ENCODE results near the gene FANCC.
A peak's percentile ranks its signal among the peaks of the same experiment; 100 is the strongest.
"Not testable (repeated sequence)": the region's sequence is repeated elsewhere in the genome, so short reads cannot be mapped to it uniquely, and the experiment has no call there.

FANCC gene

DNA sequence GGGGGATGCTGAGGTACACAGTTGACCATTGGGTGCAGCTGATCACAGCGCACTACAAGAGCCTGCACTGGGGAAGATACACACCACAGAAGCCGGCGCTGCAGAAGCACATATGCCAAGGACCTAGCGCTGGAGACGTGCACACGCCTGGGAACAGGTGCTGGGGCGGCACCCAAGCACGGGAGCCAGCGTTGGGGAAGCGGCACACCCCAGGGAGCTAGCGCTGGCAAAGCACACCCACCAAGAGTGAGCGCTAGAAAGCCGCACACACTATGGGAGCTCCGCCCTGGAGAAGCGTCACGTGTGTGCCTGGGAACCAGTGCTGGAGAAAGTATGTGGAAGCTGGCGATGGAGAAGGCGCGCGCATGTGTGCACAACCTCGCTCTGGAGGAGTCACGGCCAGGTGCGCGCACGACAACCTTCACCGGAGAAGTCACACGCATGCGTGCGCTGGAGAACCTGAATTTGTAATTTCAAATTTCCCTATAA lies 4.5 kb downstream of the FANCC start:
- Mint-ChIP-seq H3K27ac (no peak overlapping the region), H3K4me3 (peak overlapping the region; percentile 76 to 81), H3K4me1 (peaks cover 15 to 37% of the 10 kb centered on the region in 2 donors), H3K27me3 (peaks cover 11% of the 10 kb centered on the region in 2 donors), H3K36me3 (no peaks in the 10 kb centered on the region), H3K9me3 (no peaks in the 10 kb centered on the region)
- no peak for DNase-seq
- no peak for ATAC-seq (replicated peaks)

DNA sequence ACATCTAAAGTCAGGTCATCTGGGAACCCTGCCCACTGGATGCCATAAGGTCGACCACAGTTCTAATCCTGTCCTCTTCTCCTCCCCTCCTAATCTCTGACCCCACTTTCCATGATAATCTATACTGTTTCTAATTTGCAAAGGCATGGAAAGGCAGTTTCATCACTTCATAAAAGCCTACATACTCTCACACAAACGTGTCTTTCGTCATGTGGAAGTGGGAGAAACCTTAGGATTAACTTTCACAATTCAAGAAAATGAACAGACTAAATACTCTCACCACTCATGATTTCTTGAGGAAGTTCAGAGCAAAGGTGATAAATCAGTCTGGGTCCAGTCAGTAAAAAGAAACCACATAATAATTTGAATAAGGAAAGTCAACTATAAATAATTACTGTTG lies 5.5 kb downstream of the FANCC start:
- no peak for DNase-seq
- Mint-ChIP-seq H3K9me3 (no peaks in the 10 kb centered on the region), H3K27me3 (peaks cover 11% of the 10 kb centered on the region in 2 donors), H3K27ac (no peak overlapping the region), H3K36me3 (no peaks in the 10 kb centered on the region), H3K4me3 (no peak overlapping the region), H3K4me1 (peaks cover 15 to 37% of the 10 kb centered on the region in 2 donors)
- ATAC-seq (replicated peaks) = no peak

DNA sequence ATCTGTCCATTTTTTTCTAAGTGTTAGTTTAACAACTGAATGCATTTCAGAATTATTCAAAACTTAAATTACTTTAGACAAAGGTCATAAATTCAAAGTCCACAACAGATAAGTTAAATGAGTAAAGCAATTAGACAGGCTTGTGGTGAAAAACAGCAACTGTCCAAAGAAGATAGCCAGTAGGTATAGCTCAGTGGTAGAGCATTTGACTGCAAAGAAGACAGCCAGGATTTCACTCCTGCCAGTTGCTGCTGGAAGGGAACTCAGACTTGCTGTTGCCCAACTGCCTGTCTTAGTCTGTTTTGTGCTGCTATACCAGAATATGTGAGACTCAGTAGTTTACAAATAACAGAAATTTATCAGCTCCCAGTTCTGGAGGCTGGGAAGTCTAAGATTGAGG lies 10.0 kb downstream of the FANCC start:
- ATAC-seq (replicated peaks) (no peak), DNase-seq (no peak)
- Mint-ChIP-seq H3K4me1 (peaks cover 9 to 15% of the 10 kb centered on the region in 2 donors), H3K36me3 (peaks cover 0 to 2% of the 10 kb centered on the region in 2 donors), H3K27me3 (peaks cover 3 to 4% of the 10 kb centered on the region in 2 donors), H3K9me3 (peaks cover 0 to 2% of the 10 kb centered on the region in 2 donors), H3K27ac (no peak overlapping the region), H3K4me3 (no peak overlapping the region)

DNA sequence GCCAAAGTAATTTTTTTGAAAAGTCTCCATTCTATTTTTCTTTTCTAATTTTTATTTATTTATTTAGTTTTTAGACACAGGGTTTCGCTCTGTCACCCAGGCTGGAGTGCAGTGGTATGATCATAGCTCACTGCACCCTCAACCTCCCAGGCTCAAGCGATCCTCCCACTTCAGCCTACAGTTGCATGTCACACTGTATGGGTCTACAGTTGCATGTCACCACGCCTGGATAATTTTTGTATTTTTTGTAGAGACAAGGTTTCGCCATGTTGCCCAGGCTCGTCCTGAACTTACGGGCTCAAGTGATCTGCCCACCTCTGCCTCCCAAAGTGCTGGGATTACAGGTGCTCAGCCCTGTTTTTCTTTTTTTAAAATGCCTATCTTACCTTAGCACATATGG lies 10.7 kb downstream of the FANCC start:
- no peak overlapping the region for H3K27ac Mint-ChIP-seq
- H3K27me3 Mint-ChIP-seq = no peaks in the 10 kb centered on the region
- H3K36me3 Mint-ChIP-seq = peaks cover 0 to 2% of the 10 kb centered on the region in 2 donors
- H3K4me3 Mint-ChIP-seq = no peak overlapping the region
- peaks cover 5 to 13% of the 10 kb centered on the region in 2 donors for H3K4me1 Mint-ChIP-seq
- H3K9me3 Mint-ChIP-seq = peaks cover 0 to 2% of the 10 kb centered on the region in 2 donors
- DNase-seq (no peak), ATAC-seq (replicated peaks) (no peak)

DNA sequence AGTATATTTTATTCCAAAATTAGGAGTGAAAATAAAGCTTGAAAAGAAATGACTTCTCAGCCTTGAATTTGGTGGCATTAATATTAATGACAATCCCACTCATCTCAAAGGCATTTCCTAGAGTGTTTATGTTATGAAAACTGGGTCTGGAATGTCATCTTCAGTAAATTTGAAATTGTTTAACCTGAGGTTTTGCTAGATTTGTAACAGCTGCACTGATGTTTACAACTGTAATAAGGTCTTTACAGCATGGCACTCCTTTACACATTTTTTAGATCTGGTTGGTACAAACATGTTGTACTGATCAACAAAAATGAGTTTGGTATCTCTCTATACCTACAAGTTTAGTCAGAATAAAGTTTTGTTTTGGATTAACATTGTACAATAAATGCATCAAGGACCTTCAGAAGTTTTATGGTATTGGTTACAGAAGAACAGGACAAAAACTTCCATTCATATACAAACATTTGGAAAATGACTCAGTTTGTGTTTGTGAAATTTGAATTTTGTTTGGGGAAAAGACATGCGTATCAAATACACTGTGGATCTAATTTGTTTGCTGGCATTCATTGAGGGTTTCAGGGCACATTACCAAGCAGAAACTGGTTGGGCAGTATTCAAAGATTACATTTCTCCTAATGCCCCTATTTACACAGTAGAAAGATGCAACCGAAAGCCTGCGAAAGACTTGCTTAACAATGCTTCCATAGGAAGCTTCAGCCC lies 11.6 kb downstream of the FANCC start:
- Mint-ChIP-seq H3K36me3 (peaks cover 0 to 2% of the 10 kb centered on the region in 2 donors), H3K4me1 (peaks cover 6 to 14% of the 10 kb centered on the region in 2 donors), H3K27ac (no peak overlapping the region), H3K9me3 (peaks cover 0 to 2% of the 10 kb centered on the region in 2 donors), H3K4me3 (no peak overlapping the region), H3K27me3 (no peaks in the 10 kb centered on the region)
- ATAC-seq (replicated peaks) (no peak), DNase-seq (no peak)

DNA sequence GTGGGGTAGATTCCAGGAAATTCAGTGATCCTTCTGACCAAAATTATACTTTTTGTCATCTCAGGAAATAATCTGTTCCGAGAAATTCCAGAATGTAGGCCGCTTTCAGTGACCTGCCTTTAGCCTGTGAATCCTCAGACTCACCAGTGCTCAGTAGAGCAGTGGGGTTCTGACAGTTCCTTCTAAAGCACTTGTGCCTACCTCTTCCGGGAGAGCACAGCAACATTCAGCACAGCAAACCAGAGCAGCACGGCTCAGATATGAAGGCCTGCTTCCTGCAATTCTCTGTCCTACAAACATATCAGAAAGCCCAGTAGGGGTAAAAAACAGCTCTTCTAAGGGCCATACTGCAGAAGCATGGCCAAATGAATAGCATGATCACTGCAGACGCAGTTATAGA lies 15.0 kb downstream of the FANCC start:
- peaks cover 0 to 2% of the 10 kb centered on the region in 2 donors for H3K36me3 Mint-ChIP-seq
- peaks cover 7 to 19% of the 10 kb centered on the region in 2 donors for H3K4me1 Mint-ChIP-seq
- ATAC-seq (replicated peaks) (no peak), DNase-seq (no peak)
- H3K4me3 Mint-ChIP-seq = no peak overlapping the region
- H3K27me3 Mint-ChIP-seq = no peaks in the 10 kb centered on the region
- no peak overlapping the region for H3K27ac Mint-ChIP-seq
- H3K9me3 Mint-ChIP-seq = peaks cover 0 to 2% of the 10 kb centered on the region in 2 donors

DNA sequence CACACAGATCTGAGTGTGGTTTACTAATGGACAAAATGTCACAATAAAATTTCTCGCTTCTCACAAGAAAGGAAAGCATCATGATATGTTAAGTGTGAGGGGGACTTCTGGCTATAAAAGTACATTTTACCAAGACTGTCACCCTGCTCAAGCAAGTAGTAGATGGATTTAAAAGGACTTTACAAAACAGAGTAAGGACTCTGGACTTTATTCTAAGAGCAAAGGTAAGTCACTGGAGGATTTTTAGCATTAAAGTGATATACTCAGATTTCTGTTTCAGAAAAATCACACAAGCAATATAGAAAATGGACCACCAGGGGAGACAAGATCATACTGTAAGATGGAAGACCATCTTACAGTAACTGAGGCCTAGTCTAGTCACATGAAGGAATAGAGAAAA lies 19.7 kb downstream of the FANCC start:
- Mint-ChIP-seq H3K4me1 (peaks cover 2 to 6% of the 10 kb centered on the region in 2 donors), H3K27ac (no peak overlapping the region), H3K36me3 (no peaks in the 10 kb centered on the region), H3K9me3 (no peaks in the 10 kb centered on the region), H3K4me3 (no peak overlapping the region), H3K27me3 (no peaks in the 10 kb centered on the region)
- DNase-seq (no peak), ATAC-seq (replicated peaks) (no peak)

DNA sequence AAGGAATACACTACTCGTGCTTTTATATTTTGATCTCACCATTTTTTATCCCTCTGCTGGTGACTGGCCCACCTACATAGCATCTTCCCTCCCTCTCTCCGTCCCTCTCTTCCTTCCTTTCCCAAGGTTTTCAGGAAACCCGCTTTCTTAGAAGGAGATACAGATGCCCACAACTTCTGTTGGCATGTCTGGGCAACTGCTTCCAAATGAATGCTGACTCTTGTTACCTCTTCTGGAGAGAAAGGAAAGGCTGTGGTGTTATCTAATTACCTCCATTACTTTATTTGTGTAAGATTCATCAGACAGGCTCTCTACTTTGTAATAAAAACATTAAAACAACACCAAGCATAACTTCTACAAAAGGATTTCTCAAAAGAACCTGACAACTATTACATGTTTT lies 20.2 kb downstream of the FANCC start:
- ATAC-seq (replicated peaks) (no peak), DNase-seq (no peak)
- Mint-ChIP-seq H3K4me1 (peaks cover 2 to 6% of the 10 kb centered on the region in 2 donors), H3K4me3 (no peak overlapping the region), H3K27ac (no peak overlapping the region), H3K27me3 (no peaks in the 10 kb centered on the region), H3K9me3 (no peaks in the 10 kb centered on the region), H3K36me3 (no peaks in the 10 kb centered on the region)

DNA sequence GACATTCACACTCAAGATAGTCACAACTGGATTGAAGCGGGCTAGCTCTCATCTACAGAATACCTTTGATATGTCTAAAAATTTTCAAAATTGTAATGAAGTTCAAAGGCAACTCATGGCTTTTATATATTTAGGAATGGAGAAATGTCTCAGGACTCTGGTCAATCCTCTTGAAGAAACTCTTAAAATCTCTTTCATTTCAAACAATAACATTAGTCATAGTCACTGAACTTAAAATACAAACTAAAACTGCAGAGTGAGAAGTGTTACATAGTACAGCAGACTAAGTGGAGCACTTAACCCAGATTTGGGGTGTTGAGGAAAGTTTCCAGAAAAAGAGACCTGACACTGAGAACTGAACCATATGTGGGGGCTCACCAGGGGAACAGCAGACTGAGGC lies 20.7 kb downstream of the FANCC start:
- no peak overlapping the region for H3K27ac Mint-ChIP-seq
- DNase-seq (no peak), ATAC-seq (replicated peaks) (no peak)
- H3K9me3 Mint-ChIP-seq = peaks cover 0 to 3% of the 10 kb centered on the region in 2 donors
- peaks cover 2 to 6% of the 10 kb centered on the region in 2 donors for H3K4me1 Mint-ChIP-seq
- H3K4me3 Mint-ChIP-seq = no peak overlapping the region
- H3K27me3 Mint-ChIP-seq = no peaks in the 10 kb centered on the region
- H3K36me3 Mint-ChIP-seq = peaks cover 3 to 4% of the 10 kb centered on the region in 2 donors

DNA sequence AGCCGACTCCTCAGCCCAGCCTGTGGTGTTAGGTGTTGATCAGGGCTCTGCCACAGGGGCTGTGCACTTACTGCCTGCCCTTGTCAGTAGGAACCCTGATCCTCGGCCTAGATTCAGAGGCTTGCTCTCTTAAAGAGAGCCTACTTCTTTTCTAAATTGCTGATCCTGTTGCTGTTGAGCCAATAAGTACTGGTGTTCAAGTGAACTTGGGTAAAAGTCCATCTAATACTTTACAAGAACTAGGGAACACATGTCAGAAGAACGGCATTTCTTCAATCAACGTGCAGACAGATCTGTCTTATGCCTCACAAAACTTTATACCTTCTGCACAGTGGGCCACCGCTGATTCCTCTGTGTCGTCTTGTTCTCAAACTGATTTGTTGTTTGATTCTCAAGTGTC lies 24.2 kb downstream of the FANCC start:
- peaks cover 7 to 10% of the 10 kb centered on the region in 2 donors for H3K4me1 Mint-ChIP-seq
- H3K27ac Mint-ChIP-seq; H3K4me3 Mint-ChIP-seq; H3K36me3 Mint-ChIP-seq; ATAC-seq (replicated peaks); H3K27me3 Mint-ChIP-seq; H3K9me3 Mint-ChIP-seq; DNase-seq: not testable (repeated sequence)

DNA sequence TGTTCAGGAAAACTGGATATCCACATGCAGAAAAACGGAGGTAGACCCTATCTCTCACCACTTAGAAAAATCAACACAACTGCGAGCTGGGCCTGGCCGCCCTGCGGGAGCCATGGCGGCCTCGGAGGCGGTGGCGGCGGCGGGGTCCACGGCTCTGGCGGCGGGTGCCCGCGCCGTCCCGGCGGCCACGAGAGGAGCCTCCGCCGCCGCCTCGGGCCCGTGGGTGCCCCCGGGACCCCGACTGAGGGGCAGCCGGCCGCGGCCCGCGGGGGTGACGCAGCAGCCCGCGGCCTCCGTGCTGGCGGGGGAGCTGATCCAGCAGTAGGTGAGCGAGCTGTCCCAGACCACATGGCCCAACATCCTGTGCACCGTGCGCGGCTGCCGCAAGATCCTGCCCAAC lies 25.3 kb downstream of the FANCC start:
- Mint-ChIP-seq H3K9me3 (peaks cover 0 to 3% of the 10 kb centered on the region in 2 donors), H3K27me3 (no peaks in the 10 kb centered on the region), H3K4me3 (no peak overlapping the region), H3K36me3 (peaks cover 3 to 9% of the 10 kb centered on the region in 2 donors), H3K4me1 (peaks cover 7 to 10% of the 10 kb centered on the region in 2 donors), H3K27ac (no peak overlapping the region)
- ATAC-seq (replicated peaks) (no peak), DNase-seq (no peak)

DNA sequence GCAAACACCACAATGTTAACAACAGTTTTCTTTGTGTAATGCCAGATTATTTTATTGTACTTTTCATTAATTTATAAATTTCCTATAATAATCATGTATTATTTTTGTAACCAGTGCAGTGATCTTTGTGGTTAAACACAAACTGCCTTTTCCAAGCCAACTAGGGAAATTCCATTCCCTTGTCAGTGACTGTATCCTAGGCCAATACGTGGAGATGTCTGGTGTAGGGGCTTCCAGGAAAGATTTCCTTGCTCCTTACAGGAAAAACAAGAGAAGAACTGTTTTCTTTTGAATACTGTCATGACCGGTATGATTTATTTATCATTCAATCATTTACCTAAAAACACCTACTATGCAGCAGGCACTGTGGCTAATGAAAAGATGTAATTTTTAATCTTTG lies 31.4 kb downstream of the FANCC start:
- H3K36me3 Mint-ChIP-seq = peaks cover 0 to 7% of the 10 kb centered on the region in 2 donors
- H3K4me1 Mint-ChIP-seq = peaks cover 7 to 9% of the 10 kb centered on the region in 2 donors
- peaks cover 0 to 1% of the 10 kb centered on the region in 2 donors for H3K9me3 Mint-ChIP-seq
- ATAC-seq (replicated peaks) = no peak
- no peaks in the 10 kb centered on the region for H3K27me3 Mint-ChIP-seq
- H3K27ac Mint-ChIP-seq = no peak overlapping the region
- no peak for DNase-seq
- H3K4me3 Mint-ChIP-seq = no peak overlapping the region

DNA sequence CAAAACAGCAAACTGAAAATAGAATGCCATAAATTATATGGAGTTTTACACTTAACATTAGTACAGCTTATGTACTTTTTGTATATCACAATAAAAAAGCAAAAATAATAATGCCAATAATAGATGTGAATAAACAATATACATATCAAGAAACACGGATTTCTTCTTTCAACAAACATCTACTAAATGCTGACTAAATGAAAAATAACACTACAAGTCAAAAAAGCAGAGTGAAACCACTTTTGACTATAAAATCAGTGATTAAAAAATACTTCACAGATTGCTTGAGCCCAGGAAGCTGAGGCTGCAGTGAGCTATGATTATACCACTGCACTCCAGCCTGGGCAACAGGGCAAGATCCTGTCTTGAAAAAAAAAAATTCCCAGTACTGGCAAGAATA lies 32.2 kb downstream of the FANCC start:
- ATAC-seq (replicated peaks) (no peak), DNase-seq (no peak)
- Mint-ChIP-seq H3K4me1 (peaks cover 0 to under 1% of the 10 kb centered on the region in 2 donors), H3K9me3 (peaks cover 3 to 8% of the 10 kb centered on the region in 2 donors), H3K36me3 (peaks cover 2 to 8% of the 10 kb centered on the region in 2 donors), H3K4me3 (no peak overlapping the region), H3K27me3 (no peaks in the 10 kb centered on the region), H3K27ac (no peak overlapping the region)

DNA sequence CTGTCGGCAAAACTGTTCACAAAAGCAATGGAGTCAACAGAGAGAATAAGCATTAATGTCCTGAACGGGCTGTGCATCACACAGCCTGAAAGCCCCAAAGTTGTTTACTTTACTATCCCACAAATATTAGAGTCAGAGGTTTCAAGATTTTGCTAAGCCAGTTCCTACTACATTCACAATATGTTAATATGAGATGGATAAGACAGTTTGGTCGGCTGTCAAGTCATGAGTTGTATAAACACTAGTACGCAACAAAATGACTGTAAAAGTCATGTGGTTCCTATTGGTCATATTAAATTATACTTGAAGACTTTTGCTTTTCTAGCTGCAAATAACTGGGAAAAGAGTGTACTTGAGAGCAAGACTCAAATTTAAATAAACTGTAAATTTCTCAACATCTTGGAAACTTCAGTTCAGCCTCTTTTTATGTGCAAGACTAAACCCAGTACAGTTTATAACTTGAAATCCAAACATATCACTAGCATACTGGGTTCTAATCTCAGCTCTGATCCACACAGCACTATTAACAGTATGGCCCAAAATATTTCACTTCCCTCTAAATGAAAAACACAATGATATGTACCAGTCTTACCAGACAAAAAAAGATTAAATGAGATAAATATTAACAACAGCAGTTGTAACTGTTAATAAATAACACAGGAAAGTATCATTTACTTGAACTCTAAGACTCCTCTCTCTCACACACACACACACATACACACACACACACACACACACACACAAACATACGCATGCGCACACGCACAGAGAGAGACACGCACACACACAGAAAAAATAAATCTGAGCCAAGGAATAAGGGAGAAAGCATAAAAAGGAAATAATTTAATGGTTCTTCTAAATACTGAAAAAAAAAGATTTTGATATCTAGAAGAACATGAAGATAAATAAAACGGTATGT lies 33.1 kb downstream of the FANCC start:
- Mint-ChIP-seq H3K27me3 (no peaks in the 10 kb centered on the region), H3K27ac (no peak overlapping the region), H3K4me1 (no peaks in the 10 kb centered on the region), H3K9me3 (peaks cover 5 to 14% of the 10 kb centered on the region in 2 donors), H3K4me3 (no peak overlapping the region), H3K36me3 (peaks cover 3 to 14% of the 10 kb centered on the region in 2 donors)
- no peak for DNase-seq
- no peak for ATAC-seq (replicated peaks)
